Tibial artery (tissue), 4 donors: ENCODE data around the gene CISH.

Experiments
- DNase-seq, 2 donors: peaks; one replicate each; pipeline ENCODE4 v3.0.0-alpha.2; 2019
- H3K27ac ChIP-seq, 2 donors: fragments of 200-600 bp; sonication (generic) in 1 of 2; 1 replicate in 1 of 2; 2 replicates in 1 of 2; pipeline ENCODE4 v1.5.1; 2018 to 2019; ENCODE audit warnings: mild to moderate bottlenecking in 1 of 2
- H3K27me3 ChIP-seq, 2 donors: fragments of 200-600 bp; sonication (generic) in 1 of 2; one replicate each; pipeline versions ENCODE4 v1.5.1 to v1.6.0; 2016 to 2019
- H3K36me3 ChIP-seq, 3 donors: fragments of 200-600 bp; sonication (generic) in 2 of 3; one replicate each; pipeline ENCODE4 v1.5.1; 2016 to 2019; ENCODE audit warnings: mild to moderate bottlenecking in 2 of 3
- H3K4me1 ChIP-seq, 4 donors: fragments of 200-600 bp; sonication (generic) in 2 of 4; 1 replicate in 3 of 4; 2 replicates in 1 of 4; pipeline ENCODE4 v1.5.1; 2016 to 2019
- H3K4me3 ChIP-seq, 2 donors: fragments of 200-600 bp; sonication (generic) in 1 of 2; 1 replicate in 1 of 2; 2 replicates in 1 of 2; pipeline ENCODE4 v1.5.1; 2018 to 2019; ENCODE audit warnings: mild to moderate bottlenecking in 2 of 2
- H3K9me3 ChIP-seq, 3 donors: fragments of 200-600 bp; sonication (generic) in 1 of 3; one replicate each; pipeline ENCODE4 v1.5.1; 2016 to 2019
- CTCF ChIP-seq, 2 experiments: fragments of 200-600 bp in 1 of 2; fragments of 450-650 bp in 1 of 2; IDR thresholded peaks; one replicate each; pipeline ENCODE4 v1.5.1; 2017 to 2019; ENCODE audit warnings: antibody characterized with exemption in 2 of 2, mild to moderate bottlenecking in 1 of 2, moderate library complexity in 1 of 2
- intact Hi-C: fragments of 100-400 bp; cut with DNase I; formaldehyde crosslinking; loops from one replicate; pipeline ENCODE4 v1.15.0; 2023; ENCODE audit warnings: low total_unique reads

CISH gene

GRCh38 chr3:50608278-50608677 is 3.3 kb downstream of the CISH start:
- TF ChIP-seq CTCF (IDR thresholded peaks at IDR 0.05): no peak
- intact Hi-C loops: no loop called here
- H3K27ac ChIP-seq: no peak overlapping the region
- H3K4me1 ChIP-seq: peaks cover 0 to 91% (median 46%) of the 10 kb centered on the region in 4 donors
- DNase-seq: no peak
- H3K4me3 ChIP-seq: no peak overlapping the region
- no peaks in the 10 kb centered on the region for H3K9me3 ChIP-seq
- H3K36me3 ChIP-seq: peaks cover 0 to 37% (median 17%) of the 10 kb centered on the region in 3 donors
- no peaks in the 10 kb centered on the region for H3K27me3 ChIP-seq

- peaks cover 0 to 94% (median 46%) of the 10 kb centered on the region in 4 donors for H3K4me1 ChIP-seq
- intact Hi-C loops: no loop called here
- no peaks in the 10 kb centered on the region for H3K9me3 ChIP-seq
- no peak overlapping the region for H3K4me3 ChIP-seq
- no peak overlapping the region for H3K27ac ChIP-seq
- no peak for DNase-seq
- H3K36me3 ChIP-seq: peaks cover 0 to 37% (median 17%) of the 10 kb centered on the region in 3 donors
- H3K27me3 ChIP-seq: no peaks in the 10 kb centered on the region
- no peak for TF ChIP-seq CTCF (IDR thresholded peaks at IDR 0.05)
Measured at GRCh38 chr3:50607271-50608091, 4.1 kb downstream of the CISH start.

- no peak for TF ChIP-seq CTCF (IDR thresholded peaks at IDR 0.05)
- Histone ChIP-seq H3K27ac (peak overlapping the region in 1 of 2 donors; percentile 22), H3K36me3 (peaks cover 0 to 37% (median 17%) of the 10 kb centered on the region in 3 donors), H3K4me1 (peaks cover 0 to 98% (median 50%) of the 10 kb centered on the region in 4 donors), H3K9me3 (no peaks in the 10 kb centered on the region), H3K4me3 (no peak overlapping the region), H3K27me3 (no peaks in the 10 kb centered on the region)
- intact Hi-C loops: no loop called here
- no peak for DNase-seq
Measured at GRCh38 chr3:50606596-50606995, 5.0 kb downstream of the CISH start.

GRCh38 chr3:50605901-50606326 is 5.7 kb downstream of the CISH start:
- no peaks in the 10 kb centered on the region for H3K27me3 ChIP-seq
- no peak overlapping the region for H3K4me3 ChIP-seq
- no peaks in the 10 kb centered on the region for H3K9me3 ChIP-seq
- intact Hi-C loops: no loop called here
- no peak for DNase-seq
- TF ChIP-seq CTCF (IDR thresholded peaks at IDR 0.05): no peak
- peaks cover 6 to 98% (median 50%) of the 10 kb centered on the region in 4 donors for H3K4me1 ChIP-seq
- H3K36me3 ChIP-seq: peaks cover 0 to 37% (median 17%) of the 10 kb centered on the region in 3 donors
- peak overlapping the region; percentile 19 to 84 for H3K27ac ChIP-seq

GRCh38 chr3:50604628-50605588 is 6.7 kb downstream of the CISH start:
- no peak for TF ChIP-seq CTCF (IDR thresholded peaks at IDR 0.05)
- peaks cover 0 to 37% (median 17%) of the 10 kb centered on the region in 3 donors for H3K36me3 ChIP-seq
- no peaks in the 10 kb centered on the region for H3K27me3 ChIP-seq
- peak in 1 of 2 donors; percentile 72 for DNase-seq
- intact Hi-C loops: no loop called here
- peak overlapping the region; percentile 84 to 96 for H3K27ac ChIP-seq
- peaks cover 9 to 98% (median 50%) of the 10 kb centered on the region in 4 donors for H3K4me1 ChIP-seq
- no peaks in the 10 kb centered on the region for H3K9me3 ChIP-seq
- no peak overlapping the region for H3K4me3 ChIP-seq
